GM18858 (cell line): ENCODE results near the gene U2AF2.

Experiments used
- ATAC-seq: cut with Tn5 transposase; IDR thresholded peaks from one replicate; pipeline ENCODE4 v1.9.1; 2021; ENCODE audit not compliant: unreplicated experiment

Gene U2AF2

GRCh38 chr19:55621205-55621672, 33.6 kb upstream of the U2AF2 start:
- ATAC-seq, result no peak

- ATAC-seq, result no peak
Measured at GRCh38 chr19:55621673-55622231, 33.1 kb upstream of the U2AF2 start.

GRCh38 chr19:55622242-55622969, 32.4 kb upstream of the U2AF2 start:
- ATAC-seq, result no peak

GRCh38 chr19:55623130-55623529, 31.7 kb upstream of the U2AF2 start:
- no peak for ATAC-seq

DNA sequence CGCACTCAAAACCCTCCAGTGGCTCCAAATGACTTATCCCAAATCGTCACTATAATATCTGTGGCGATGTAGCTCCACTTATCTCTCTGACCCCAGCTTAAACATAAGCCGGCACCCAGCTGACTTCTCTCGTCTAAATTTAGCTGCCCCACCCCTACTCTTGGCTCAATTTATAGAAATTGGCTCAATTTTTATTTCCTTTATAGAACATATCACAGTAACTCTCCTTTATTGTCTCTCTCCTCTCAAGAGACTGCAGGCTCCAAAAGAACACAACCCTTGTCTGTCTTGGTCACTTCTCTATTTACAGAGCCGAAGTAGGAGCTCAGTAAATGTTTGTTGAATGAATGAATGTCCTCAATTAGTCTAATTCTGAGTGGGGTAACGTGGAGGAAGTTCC, 31.3 kb upstream of the U2AF2 start:
- no peak for ATAC-seq

GRCh38 chr19:55624109-55625003, 30.5 kb upstream of the U2AF2 start, which contains the start of gene ZNF784:
TSS of gene ZNF784 (minus strand) at chr19:55624566. CDS start at chr19:55624561, 5 bp downstream.
- ATAC-seq, result no peak

DNA sequence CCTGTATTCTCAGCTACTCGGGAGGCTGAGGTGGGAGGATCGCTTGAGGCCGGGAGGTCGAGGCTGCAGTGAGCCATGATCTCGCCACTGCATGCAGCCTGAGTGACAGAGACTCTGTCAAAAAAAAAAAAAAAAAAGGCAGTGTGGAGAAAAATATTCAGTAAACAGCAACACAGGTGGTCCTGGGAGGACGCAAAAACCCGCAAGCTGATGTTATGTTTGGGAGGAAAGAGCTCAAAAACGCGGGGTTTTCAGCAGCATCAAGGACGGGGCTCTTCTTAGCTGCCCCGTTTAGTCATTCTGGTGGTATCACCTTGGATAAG, 29.9 kb upstream of the U2AF2 start:
- no peak for ATAC-seq

- ATAC-seq, result no peak
Measured at GRCh38 chr19:55626350-55626749, 28.5 kb upstream of the U2AF2 start.

DNA sequence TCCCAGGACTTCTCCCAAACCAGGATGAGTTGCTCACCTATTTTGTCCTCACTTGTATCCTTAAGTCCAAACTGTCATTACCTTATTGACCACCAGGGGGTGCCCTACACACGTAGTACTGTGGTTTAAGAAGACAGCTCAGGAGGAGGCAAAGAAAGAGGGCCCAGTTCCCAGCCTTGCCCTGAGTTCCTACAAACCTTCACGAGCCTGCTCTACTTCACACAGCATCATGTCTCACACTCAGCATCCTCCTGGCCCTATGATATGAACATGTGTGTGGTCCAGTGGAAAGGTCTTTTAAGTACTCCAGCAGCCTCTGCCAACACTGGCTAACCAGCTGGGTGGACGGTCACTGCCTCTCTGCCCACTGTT, 22.4 kb upstream of the U2AF2 start:
- ATAC-seq, result no peak

- no peak for ATAC-seq
Measured at GRCh38 chr19:55633861-55634260, 21.0 kb upstream of the U2AF2 start.

GRCh38 chr19:55635334-55635717, 19.5 kb upstream of the U2AF2 start:
- no peak for ATAC-seq

GRCh38 chr19:55635856-55636440, 18.9 kb upstream of the U2AF2 start:
- ATAC-seq, result no peak

DNA sequence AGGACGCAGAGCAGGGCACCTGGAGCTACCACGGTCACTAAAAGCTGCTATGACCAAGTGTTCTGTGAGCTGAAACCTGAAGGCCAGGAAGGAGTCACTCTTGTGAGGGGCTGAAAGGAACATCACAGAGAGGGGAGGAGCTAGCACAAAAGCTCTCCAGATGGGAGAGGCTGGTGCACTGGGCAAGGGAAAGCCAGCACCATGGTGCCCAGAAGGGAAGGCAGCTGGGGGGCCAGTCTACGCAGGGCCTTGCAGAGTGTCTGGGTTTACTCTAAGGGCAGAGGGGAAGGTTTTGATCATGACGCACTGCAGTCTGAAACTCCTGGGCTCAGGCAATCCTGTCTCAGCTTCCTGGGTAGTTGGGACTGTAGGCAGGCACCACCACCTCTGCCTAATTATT, 18.1 kb upstream of the U2AF2 start:
- ATAC-seq, result no peak

DNA sequence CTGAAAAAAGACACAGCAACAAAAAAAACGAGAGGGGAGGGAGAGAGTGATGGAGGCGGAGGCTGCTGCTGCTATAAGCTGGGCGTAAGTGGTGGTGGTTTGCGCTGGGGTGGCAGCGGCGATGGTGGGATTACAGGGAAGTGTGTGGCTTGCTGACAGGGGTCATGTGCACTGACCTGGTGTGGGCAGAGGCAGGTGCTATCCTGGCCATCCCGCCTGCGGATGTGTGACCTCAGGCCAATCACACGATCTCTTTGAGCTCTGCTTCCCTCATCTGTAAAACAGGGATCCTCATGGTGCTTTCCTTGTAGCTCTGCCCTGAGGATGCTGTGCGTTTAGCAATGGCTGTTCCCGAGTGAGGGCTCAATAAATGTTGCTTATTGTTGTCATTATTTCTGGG, 17.3 kb upstream of the U2AF2 start:
- no peak for ATAC-seq

DNA sequence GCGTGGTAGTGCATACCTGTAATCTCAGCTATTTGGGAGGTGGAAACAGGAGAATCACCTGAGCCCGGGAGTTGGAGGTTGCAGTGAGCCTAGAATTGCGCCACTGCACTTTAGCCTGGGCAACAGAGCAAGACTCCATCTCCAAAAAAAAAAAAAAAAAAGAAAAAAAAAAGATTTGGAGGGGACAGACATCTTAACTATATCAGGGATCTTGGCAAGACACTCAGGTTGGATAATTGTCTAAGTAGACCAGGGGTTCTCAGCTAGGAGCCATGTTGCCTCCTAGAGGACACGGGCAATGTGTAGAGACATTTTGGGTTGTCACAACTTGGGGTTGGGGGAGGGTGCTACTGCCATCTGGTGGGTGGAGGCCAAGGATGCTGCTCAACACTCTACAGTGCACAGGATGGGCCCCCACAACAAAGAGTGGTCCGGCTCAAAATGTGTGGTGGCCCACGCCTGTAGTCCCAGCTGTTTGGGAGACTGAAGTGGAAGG, 15.9 kb upstream of the U2AF2 start:
- no peak for ATAC-seq

- no peak for ATAC-seq
Measured at GRCh38 chr19:55640043-55640576, 14.7 kb upstream of the U2AF2 start.

GRCh38 chr19:55640577-55641425, 14.0 kb upstream of the U2AF2 start, which contains the start of gene ZNF580:
TSS of gene ZNF580 (plus strand) at chr19:55641002. CDS start at chr19:55642509, 1,507 bp downstream.
- no peak for ATAC-seq

DNA sequence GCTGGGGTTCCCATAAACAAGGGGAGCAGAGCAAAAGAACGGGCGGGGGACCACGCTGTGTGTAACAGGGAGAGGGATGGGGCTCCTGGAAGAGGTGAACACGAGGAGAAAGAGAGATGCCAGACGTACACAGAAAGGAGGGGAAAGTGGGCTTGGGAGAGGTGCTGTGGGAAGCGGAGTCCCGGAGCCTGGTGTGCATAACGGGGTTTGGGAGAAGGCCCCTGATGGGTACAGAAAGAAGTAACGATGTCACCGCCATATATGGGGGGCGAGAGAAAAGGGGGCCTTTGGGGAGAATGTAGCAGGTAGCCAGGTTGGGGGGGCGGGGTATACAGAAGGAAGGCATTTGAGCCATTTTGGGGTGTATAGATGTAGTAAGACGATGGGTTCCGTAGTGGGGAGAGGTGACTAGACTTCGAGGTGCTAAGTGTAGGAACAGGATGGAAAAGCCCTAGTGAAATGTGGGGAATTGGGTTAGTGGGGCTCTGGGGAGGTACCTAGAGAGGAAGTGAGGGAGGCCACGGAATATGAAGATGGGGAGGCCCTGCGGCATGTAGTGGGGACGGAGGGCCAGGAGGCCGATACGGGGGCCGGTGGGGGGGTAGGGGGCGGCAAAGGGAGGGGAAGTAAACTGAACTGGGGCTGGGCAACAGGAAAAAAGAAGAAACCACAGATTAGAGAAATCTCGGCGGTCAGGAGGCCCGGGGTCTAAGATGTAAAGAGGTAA, 13.2 kb upstream of the U2AF2 start:
- no peak for ATAC-seq
